Fibroblast of lung (primary cell): ENCODE measurements around the gene UTF1. TPM values are rescaled to one million over a fixed set of nuclear protein-coding genes. Genes with fewer than 3 reads are reported as not detected.

Source experiments
- DNase-seq, 2 donors: peaks; one replicate each; pipeline versions ENCODE4 v3.0.0 to v3.0.0-alpha.2; 2010; ENCODE audit warnings: low read depth in 2 of 2
- H2AFZ ChIP-seq: 2 replicates; pipeline ENCODE4 v1.5.1; 2012; ENCODE audit warnings: low read length, control low read depth, inconsistent platforms
- H3K27ac ChIP-seq: 2 replicates; pipeline ENCODE4 v1.5.1; 2011; ENCODE audit warnings: low read length, control low read depth; ENCODE audit not compliant: insufficient read depth
- H3K27me3 ChIP-seq: 2 replicates; pipeline ENCODE4 v1.5.1; 2011; ENCODE audit warnings: mild to moderate bottlenecking, low read length; ENCODE audit not compliant: control insufficient read depth, insufficient read depth
- H3K36me3 ChIP-seq: 2 replicates; pipeline ENCODE4 v1.5.1; 2011; ENCODE audit warnings: low read length; ENCODE audit not compliant: control insufficient read depth, insufficient read depth
- H3K4me1 ChIP-seq: 2 replicates; pipeline ENCODE4 v1.5.1; 2011; ENCODE audit warnings: low read length; ENCODE audit not compliant: control insufficient read depth, insufficient read depth; ENCODE audit errors: extremely low read depth
- H3K4me2 ChIP-seq: 2 replicates; pipeline ENCODE4 v1.5.1; 2011; ENCODE audit warnings: low read length, control low read depth; ENCODE audit not compliant: insufficient read depth; ENCODE audit errors: extremely low read depth
- H3K4me3 ChIP-seq, 4 experiments: fragments of 200-600 bp in 1 of 4; sonication (generic) in 1 of 4; replicated peaks in 1 of 4; 2 replicates each; pipeline ENCODE4 v1.5.1; 2011 to 2016; ENCODE audit warnings: low read length in 4 of 4, low read depth in 3 of 4, mild to moderate bottlenecking in 3 of 4, control low read depth in 2 of 4, inconsistent platforms in 1 of 4, mixed read lengths in 1 of 4; ENCODE audit not compliant: insufficient read depth in 1 of 4; ENCODE audit errors: control extremely low read depth in 1 of 4
- H3K79me2 ChIP-seq: 2 replicates; pipeline ENCODE4 v1.5.1; 2012; ENCODE audit warnings: mild to moderate bottlenecking, low read length, inconsistent platforms; ENCODE audit not compliant: control insufficient read depth, insufficient read depth
- H3K9ac ChIP-seq: 2 replicates; pipeline ENCODE4 v1.5.1; 2011; ENCODE audit warnings: mild to moderate bottlenecking, low read length, control low read depth; ENCODE audit not compliant: insufficient read depth
- H3K9me3 ChIP-seq: 2 replicates; pipeline ENCODE4 v1.5.1; 2012; ENCODE audit warnings: low read depth, low read length; ENCODE audit not compliant: control insufficient read depth, insufficient read depth
- H4K20me1 ChIP-seq: 2 replicates; pipeline ENCODE4 v1.5.1; 2011; ENCODE audit warnings: low read length; ENCODE audit not compliant: control insufficient read depth, insufficient read depth; ENCODE audit errors: extremely low read depth
- EZH2 ChIP-seq: IDR thresholded peaks from 2 replicates; pipeline ENCODE4 v1.5.1; 2012; ENCODE audit warnings: low read length, control low read depth, mild to moderate bottlenecking; ENCODE audit errors: missing control alignments
- polyA plus RNA-seq, 2 donors: library from polyadenylated mRNA; depleted of rRNA in 1 of 2; stranded (reverse) in 1 of 2; unstranded in 1 of 2; fragments of >200 nt; gene quantifications; 2 replicates each; pipeline ENCODE4 v1.2.1, GENCODE V29; 2011 to 2012; ENCODE audit warnings: missing spikeins in 1 of 2
- total RNA-seq: library from RNA; depleted of rRNA; stranded (reverse); fragments of >200 nt; gene quantifications from 2 replicates; pipeline ENCODE4 v1.2.1, GENCODE V29; 2014
- TF ChIP-seq, protein P1 (sequence below), 2 donors: IDR thresholded peaks in 1 of 2; conservative IDR thresholded peaks in 1 of 2; 1 replicate in 1 of 2; 2 replicates in 1 of 2; pipeline ENCODE4 v1.5.1; 2011 to 2012; ENCODE audit warnings: low read length in 2 of 2, control low read depth in 1 of 2, inconsistent platforms in 1 of 2, low read depth in 1 of 2, mild to moderate bottlenecking in 1 of 2

UTF1 gene
- total and polyA plus RNA-seq, 2 donors (not counting 1 experiment from before 2014, with no cell fraction given), result not detected

DNA sequence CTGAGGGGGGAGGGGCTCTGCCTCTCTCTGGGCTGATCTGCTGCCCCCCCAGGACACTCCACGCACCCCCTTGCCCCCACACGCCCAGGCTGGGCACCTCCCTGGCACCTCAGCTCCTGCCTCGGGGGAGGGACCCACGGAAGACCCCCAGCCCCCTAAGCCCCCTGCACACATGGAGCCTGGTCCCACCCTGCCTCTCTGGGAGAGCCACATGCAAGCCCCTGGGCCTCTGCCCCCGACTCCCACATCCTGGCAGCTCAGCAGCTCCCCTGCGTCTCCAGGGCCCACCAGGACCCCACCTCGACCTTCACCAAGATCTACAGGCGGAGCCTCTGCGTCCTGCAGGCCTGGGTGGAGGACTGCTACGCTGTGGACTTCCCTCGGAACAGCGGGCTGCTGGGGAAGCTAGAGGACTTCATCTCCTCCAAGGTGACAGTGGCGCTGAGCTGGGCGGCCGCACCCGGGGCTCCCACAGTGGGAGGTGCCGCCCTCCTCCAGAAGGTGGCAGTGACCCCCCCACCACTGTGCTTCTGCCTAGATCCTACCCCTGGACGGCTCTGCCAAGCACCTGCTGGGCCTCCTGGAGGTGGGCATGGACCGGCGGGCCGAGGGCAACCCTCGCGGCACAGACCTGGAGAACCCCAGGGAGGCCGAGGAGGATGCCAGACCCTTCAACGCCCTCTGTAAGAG, 18.7 kb upstream of the UTF1 start:
- Histone ChIP-seq H3K4me1 (no peaks in the 10 kb centered on the region), H3K79me2 (no peaks in the 10 kb centered on the region), H3K27me3 (no peaks in the 10 kb centered on the region), H3K9me3 (peaks cover 2% of the 10 kb centered on the region), H3K27ac (no peak overlapping the region), H3K9ac (no peak overlapping the region), H2AFZ (no peak overlapping the region), H3K4me2 (no peak overlapping the region), H3K4me3 (no peak overlapping the region), H4K20me1 (no peaks in the 10 kb centered on the region), H3K36me3 (no peaks in the 10 kb centered on the region)
- TF ChIP-seq EZH2, result no peak
- TF ChIP-seq, protein P1, sequence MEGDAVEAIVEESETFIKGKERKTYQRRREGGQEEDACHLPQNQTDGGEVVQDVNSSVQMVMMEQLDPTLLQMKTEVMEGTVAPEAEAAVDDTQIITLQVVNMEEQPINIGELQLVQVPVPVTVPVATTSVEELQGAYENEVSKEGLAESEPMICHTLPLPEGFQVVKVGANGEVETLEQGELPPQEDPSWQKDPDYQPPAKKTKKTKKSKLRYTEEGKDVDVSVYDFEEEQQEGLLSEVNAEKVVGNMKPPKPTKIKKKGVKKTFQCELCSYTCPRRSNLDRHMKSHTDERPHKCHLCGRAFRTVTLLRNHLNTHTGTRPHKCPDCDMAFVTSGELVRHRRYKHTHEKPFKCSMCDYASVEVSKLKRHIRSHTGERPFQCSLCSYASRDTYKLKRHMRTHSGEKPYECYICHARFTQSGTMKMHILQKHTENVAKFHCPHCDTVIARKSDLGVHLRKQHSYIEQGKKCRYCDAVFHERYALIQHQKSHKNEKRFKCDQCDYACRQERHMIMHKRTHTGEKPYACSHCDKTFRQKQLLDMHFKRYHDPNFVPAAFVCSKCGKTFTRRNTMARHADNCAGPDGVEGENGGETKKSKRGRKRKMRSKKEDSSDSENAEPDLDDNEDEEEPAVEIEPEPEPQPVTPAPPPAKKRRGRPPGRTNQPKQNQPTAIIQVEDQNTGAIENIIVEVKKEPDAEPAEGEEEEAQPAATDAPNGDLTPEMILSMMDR (conservative IDR thresholded peaks at IDR 0.05 in 1 of 2, IDR thresholded peaks at IDR 0.05 in 1 of 2; ENCODE audit: low read depth in 1 of 2, low read length in 2 of 2), result no peak
- no peak for DNase-seq

- TF ChIP-seq EZH2, result no peak
- TF ChIP-seq, protein P1 (conservative IDR thresholded peaks at IDR 0.05 in 1 of 2, IDR thresholded peaks at IDR 0.05 in 1 of 2; ENCODE audit: low read depth in 1 of 2, low read length in 2 of 2), result no peak
- H3K27me3 ChIP-seq, result no peaks in the 10 kb centered on the region
- H3K4me1 ChIP-seq, result no peaks in the 10 kb centered on the region
- H3K9me3 ChIP-seq, result peaks cover 2% of the 10 kb centered on the region
- H2AFZ ChIP-seq, result no peak overlapping the region
- H4K20me1 ChIP-seq, result no peaks in the 10 kb centered on the region
- no peak overlapping the region for H3K4me3 ChIP-seq
- H3K36me3 ChIP-seq, result no peaks in the 10 kb centered on the region
- H3K9ac ChIP-seq, result no peak overlapping the region
- no peak overlapping the region for H3K27ac ChIP-seq
- H3K79me2 ChIP-seq, result no peaks in the 10 kb centered on the region
- H3K4me2 ChIP-seq, result no peak overlapping the region
- no peak for DNase-seq
Measured at GRCh38 chr10:133211959-133212852, 17.8 kb upstream of the UTF1 start.

DNA sequence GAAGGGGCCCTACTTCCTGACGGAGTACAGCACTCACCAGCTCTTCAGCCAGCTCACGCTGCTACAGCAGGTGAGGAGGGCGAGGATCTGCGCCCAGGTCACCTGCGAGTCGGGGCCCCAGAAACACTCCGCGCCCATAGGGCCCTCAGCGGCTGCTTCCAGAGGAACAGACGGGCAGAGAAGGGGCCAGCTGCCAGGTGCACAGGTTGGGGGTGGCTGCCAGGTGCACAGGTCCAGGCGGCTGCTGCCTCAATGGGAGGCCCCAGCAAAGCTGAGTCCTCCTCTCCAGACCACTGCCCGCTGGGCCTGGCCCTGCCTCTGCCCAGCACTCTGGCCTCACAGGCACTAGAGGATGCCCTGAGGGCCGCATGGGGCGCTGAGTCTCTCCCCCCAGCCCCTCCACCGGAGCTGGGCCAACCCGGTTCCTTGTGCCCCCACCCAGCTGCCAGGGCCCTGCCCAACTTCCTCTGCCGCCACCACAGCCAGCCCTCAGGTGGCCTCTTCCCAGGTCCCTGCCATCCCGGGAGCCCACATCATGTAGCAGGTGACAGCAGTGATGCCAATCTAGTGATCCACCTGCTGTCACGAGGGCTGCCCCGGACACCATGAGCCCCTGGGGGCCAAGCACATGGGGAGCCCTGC, 17.0 kb upstream of the UTF1 start:
- Histone ChIP-seq H3K9ac (no peak overlapping the region), H3K36me3 (no peaks in the 10 kb centered on the region), H4K20me1 (no peaks in the 10 kb centered on the region), H3K4me2 (no peak overlapping the region), H3K27me3 (no peaks in the 10 kb centered on the region), H3K4me1 (no peaks in the 10 kb centered on the region), H3K27ac (no peak overlapping the region), H3K79me2 (no peaks in the 10 kb centered on the region), H3K4me3 (no peak overlapping the region), H2AFZ (no peak overlapping the region), H3K9me3 (peaks cover 2% of the 10 kb centered on the region)
- no peak for DNase-seq
- TF ChIP-seq EZH2, result no peak
- TF ChIP-seq, protein P1 (conservative IDR thresholded peaks at IDR 0.05 in 1 of 2, IDR thresholded peaks at IDR 0.05 in 1 of 2; ENCODE audit: low read depth in 1 of 2, low read length in 2 of 2), result no peak
